Spleen (tissue), 3 donors: ENCODE results near the gene CD58.

Experiments used
- POLR2A ChIP-seq, 3 donors: fragments of 450-650 bp; IDR thresholded peaks; one replicate each; pipeline ENCODE4 v1.5.1; 2017; ENCODE audit warnings: antibody characterized with exemption in 3 of 3, mild to moderate bottlenecking in 1 of 3
- POLR2AphosphoS5 ChIP-seq, 3 donors: sonication (generic); formaldehyde crosslinking; IDR thresholded peaks; one replicate each; pipeline ENCODE4 v1.5.1; 2017; ENCODE audit warnings: antibody characterized with exemption in 3 of 3

DNA sequence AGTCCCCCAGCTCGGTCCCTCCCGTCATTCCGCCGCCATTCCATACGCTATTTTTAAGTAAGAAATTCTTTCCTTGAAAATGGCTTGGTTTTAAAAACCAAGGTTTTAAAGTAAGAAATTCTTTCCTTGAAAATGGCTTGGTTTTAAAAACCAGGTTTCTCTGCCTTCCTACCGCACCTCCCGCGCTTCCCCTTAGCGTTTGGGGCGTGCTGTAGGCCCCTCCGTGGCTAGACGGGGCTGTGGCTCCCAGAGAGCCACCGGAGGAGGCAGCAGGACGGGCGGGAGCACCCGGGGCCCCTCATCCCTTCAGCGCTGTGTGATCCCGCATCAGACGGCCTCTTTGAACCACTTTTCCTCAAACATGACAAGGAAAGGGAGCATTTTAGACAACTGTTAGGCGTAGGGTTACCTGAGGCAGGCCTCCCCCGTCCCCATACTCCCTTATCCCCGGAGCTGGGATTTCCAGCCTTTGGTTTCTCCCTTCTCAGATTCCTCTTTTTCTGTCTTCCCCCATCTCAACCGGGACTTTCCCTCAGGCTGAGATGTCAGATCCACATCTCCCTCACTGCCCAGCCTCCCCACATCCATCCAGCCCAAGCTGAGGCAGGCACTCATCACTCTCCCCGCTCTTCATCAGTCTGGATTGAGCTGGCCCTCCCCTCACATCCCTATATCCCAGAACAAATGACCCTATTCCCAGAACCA, 541 bp upstream of the CD58 start:
- TF ChIP-seq POLR2AphosphoS5 (IDR thresholded peaks at IDR 0.05) = peak in 1 of 3 donors; percentile 3
- no peak for TF ChIP-seq POLR2A (IDR thresholded peaks at IDR 0.05)
